Measurements from ENCODE around the gene TMEM62.

The TMEM62 gene

DNA sequence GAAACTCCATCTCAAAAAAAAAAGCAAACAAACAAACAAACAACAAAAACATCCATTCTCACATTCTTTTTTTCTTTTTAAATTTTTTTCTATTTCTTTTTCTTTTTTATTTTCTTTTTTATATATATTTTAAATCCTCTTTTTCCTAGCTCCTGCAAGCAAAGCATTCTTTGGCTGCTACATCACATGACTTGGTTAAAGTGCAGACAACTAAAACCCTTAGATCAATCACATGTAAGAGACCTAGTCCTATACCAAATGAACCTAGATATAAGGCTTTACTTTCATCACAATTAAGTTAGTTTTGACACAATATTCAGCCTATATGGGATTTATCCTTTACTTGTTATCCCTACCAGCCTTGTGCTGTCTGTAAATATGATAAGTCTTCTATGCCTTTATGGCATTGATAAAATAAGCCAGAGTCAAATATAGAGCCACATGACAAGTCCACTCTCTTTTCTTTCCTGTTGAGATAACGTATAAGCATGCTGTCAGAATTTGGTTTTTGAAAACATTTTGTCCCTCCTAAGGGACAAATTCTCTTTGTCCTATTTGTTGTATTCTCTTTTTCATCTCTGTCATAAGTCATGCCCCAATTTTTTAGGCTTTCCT is 38.9 kb upstream of the TMEM62 start:
- peaks cover 14% of the 10 kb centered on the region for H3K4me1 ChIP-seq (ENCODE audit: insufficient read depth, poor library complexity, severe bottlenecking)
- H3K9me3 ChIP-seq (ENCODE audit: severe bottlenecking) = no peaks in the 10 kb centered on the region
- H3K27me3 ChIP-seq (ENCODE audit: insufficient read depth, poor library complexity, severe bottlenecking) = no peaks in the 10 kb centered on the region
- no peak for TF ChIP-seq CTCF (IDR thresholded peaks at IDR 0.05; ENCODE audit: poor library complexity, severe bottlenecking)
- DNase-seq (ENCODE audit: low spot score) = no peak
- H3K36me3 ChIP-seq (ENCODE audit: low read depth) = peaks cover 71% of the 10 kb centered on the region
- no peak for ATAC-seq (ENCODE audit: low read depth)
- no peak overlapping the region for H3K4me3 ChIP-seq (ENCODE audit: severe bottlenecking)
- H3K27ac ChIP-seq (ENCODE audit: poor library complexity, severe bottlenecking) = no peak overlapping the region

DNA sequence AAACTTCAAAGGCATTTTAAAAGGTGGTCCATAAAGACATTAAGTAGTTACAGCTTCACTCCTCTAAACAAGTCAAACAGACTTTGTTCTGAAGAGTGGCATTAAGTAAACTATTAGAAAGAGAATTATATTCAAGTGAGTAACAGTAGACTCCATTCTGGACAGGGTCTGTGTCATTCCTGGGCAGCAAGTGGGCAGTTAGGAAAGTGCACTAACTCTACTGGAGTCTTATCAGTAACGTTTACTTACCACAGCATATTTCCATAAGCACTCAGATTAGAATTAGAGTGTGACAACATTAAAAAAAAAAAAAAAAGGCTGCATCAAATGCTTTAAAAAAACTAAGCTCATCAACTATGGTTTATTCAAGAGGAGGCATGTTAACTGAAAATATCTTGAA is 38.1 kb upstream of the TMEM62 start:
- H3K36me3 ChIP-seq (ENCODE audit: low read depth) = peaks cover 73% of the 10 kb centered on the region
- ATAC-seq (ENCODE audit: low read depth) (peak; percentile 45; the same call in 1 of the 3 replicates), DNase-seq (ENCODE audit: low spot score) (no peak)
- H3K9me3 ChIP-seq (ENCODE audit: severe bottlenecking) = no peaks in the 10 kb centered on the region
- H3K4me3 ChIP-seq (ENCODE audit: severe bottlenecking) = no peak overlapping the region
- peaks cover 15% of the 10 kb centered on the region for H3K4me1 ChIP-seq (ENCODE audit: insufficient read depth, poor library complexity, severe bottlenecking)
- TF ChIP-seq CTCF (IDR thresholded peaks at IDR 0.05; ENCODE audit: poor library complexity, severe bottlenecking) = no peak
- no peak overlapping the region for H3K27ac ChIP-seq (ENCODE audit: poor library complexity, severe bottlenecking)
- no peaks in the 10 kb centered on the region for H3K27me3 ChIP-seq (ENCODE audit: insufficient read depth, poor library complexity, severe bottlenecking)

DNA sequence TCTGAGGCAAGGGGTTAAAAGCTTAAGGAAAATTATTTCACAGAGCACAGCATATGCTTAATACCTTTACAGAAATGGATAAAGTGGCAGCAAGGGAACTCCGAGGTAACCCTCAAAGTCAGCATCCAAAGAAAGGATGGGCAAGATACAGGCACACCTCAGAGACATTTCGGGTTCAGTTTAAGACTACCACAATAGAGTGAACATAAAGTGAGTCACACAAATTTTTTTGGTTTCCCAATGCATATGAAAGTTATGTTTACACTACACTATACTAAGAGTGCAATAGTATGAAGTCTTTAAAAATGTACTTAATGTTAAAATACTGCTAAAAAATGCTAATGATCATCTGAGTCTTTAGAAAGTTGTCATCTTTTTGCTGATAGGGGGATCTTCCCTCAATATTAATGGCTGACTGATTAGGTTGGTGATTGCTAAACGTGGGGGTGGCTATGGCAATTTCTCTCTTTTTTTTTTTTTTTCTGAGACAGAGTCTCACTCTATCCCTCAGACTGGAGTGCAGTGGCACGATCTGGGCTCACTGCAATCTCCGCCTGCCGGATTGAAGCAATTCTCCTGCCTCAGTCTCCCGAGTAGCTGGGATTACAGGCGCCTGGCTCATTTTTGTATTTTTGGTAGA is 37.6 kb upstream of the TMEM62 start:
- H3K4me3 ChIP-seq (ENCODE audit: severe bottlenecking) = no peak overlapping the region
- peaks cover 75% of the 10 kb centered on the region for H3K36me3 ChIP-seq (ENCODE audit: low read depth)
- DNase-seq (ENCODE audit: low spot score) (no peak), ATAC-seq (ENCODE audit: low read depth) (peak; percentile 99)
- H3K27ac ChIP-seq (ENCODE audit: poor library complexity, severe bottlenecking) = no peak overlapping the region
- H3K9me3 ChIP-seq (ENCODE audit: severe bottlenecking) = no peaks in the 10 kb centered on the region
- H3K4me1 ChIP-seq (ENCODE audit: insufficient read depth, poor library complexity, severe bottlenecking) = peaks cover 21% of the 10 kb centered on the region
- H3K27me3 ChIP-seq (ENCODE audit: insufficient read depth, poor library complexity, severe bottlenecking) = no peaks in the 10 kb centered on the region
- TF ChIP-seq CTCF (IDR thresholded peaks at IDR 0.05; ENCODE audit: poor library complexity, severe bottlenecking) = no peak

DNA sequence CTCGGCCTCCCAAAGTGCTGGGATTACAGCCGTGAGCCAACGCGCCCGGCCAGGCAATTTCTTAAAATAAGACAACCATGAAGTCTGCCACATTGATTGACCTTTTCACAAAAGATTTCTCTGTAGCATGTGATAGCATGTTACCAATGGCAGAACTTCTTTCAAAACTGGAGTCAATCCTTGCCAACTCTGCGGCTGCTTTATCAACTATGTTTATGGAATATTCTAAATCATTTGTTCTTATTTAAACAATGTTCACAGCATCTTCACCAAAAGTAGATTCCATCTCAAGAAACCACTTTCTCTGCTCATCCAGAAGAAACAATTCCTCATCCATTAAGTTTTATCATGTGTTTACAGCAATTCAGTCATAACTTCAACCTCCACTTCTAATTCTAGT is 37.0 kb upstream of the TMEM62 start:
- DNase-seq (ENCODE audit: low spot score) = no peak
- no peak for ATAC-seq (ENCODE audit: low read depth)
- H3K9me3 ChIP-seq (ENCODE audit: severe bottlenecking) = no peaks in the 10 kb centered on the region
- H3K36me3 ChIP-seq (ENCODE audit: low read depth) = peaks cover 70% of the 10 kb centered on the region
- no peaks in the 10 kb centered on the region for H3K27me3 ChIP-seq (ENCODE audit: insufficient read depth, poor library complexity, severe bottlenecking)
- peaks cover 27% of the 10 kb centered on the region for H3K4me1 ChIP-seq (ENCODE audit: insufficient read depth, poor library complexity, severe bottlenecking)
- no peak for TF ChIP-seq CTCF (IDR thresholded peaks at IDR 0.05; ENCODE audit: poor library complexity, severe bottlenecking)
- H3K27ac ChIP-seq (ENCODE audit: poor library complexity, severe bottlenecking) = no peak overlapping the region
- H3K4me3 ChIP-seq (ENCODE audit: severe bottlenecking) = no peak overlapping the region
